SU-DHL-6 (cell line): ENCODE results near the gene SUN1.

ENCODE experiments used
- H2AFZ ChIP-seq: fragments of 200-600 bp; sonication (generic); 2 replicates; pipeline ENCODE4 v1.6.1; 2014; ENCODE audit warnings: low read depth, mild to moderate bottlenecking, moderate library complexity, mixed read lengths, antibody characterized with exemption, low read length; ENCODE audit not compliant: severe bottlenecking
- H3F3A ChIP-seq: fragments of 200-600 bp; shearing (Covaris generic); 2 replicates; pipeline ENCODE4 v1.6.0; 2016; ENCODE audit warnings: antibody characterized with exemption, mild to moderate bottlenecking; ENCODE audit not compliant: insufficient read depth
- H3K27ac ChIP-seq: fragments of 200-600 bp; sonication (generic); 2 replicates; pipeline ENCODE4 v1.5.1; 2016; ENCODE audit warnings: low read depth, mild to moderate bottlenecking, low read length, moderate library complexity, mixed read lengths
- H3K27me3 ChIP-seq: fragments of 200-600 bp; sonication (generic), shearing (Covaris generic); 2 replicates; pipeline ENCODE4 v1.6.0; 2014; ENCODE audit warnings: mild to moderate bottlenecking, low read length
- H3K36me3 ChIP-seq: fragments of 200-600 bp; sonication (generic); 2 replicates; pipeline ENCODE4 v1.6.1; 2014; ENCODE audit warnings: mild to moderate bottlenecking, low read length, mixed read lengths
- H3K4me2 ChIP-seq: fragments of 300-600, 200-600 bp; shearing (Covaris generic), sonication (generic); 2 replicates; pipeline ENCODE4 v1.6.0; 2014; ENCODE audit warnings: low read length, low read depth, mild to moderate bottlenecking; ENCODE audit not compliant: poor library complexity, severe bottlenecking
- H3K4me3 ChIP-seq: fragments of 200-600 bp; sonication (generic); 2 replicates; pipeline ENCODE4 v1.5.1; 2014; ENCODE audit warnings: antibody characterized with exemption, low read length, mild to moderate bottlenecking, mixed read lengths; ENCODE audit not compliant: insufficient read depth, poor library complexity, severe bottlenecking
- H3K79me2 ChIP-seq: fragments of 200-600 bp; sonication (generic); 2 replicates; pipeline ENCODE4 v1.6.1; 2014; ENCODE audit warnings: mild to moderate bottlenecking, low read length, moderate library complexity; ENCODE audit not compliant: insufficient read depth
- H3K9ac ChIP-seq: fragments of 200-600 bp; sonication (generic); 2 replicates; pipeline ENCODE4 v1.7.0; 2014; ENCODE audit warnings: mild to moderate bottlenecking, low read length
- H3K9me2 ChIP-seq: fragments of 200-600 bp; sonication (generic); replicated peaks from 2 replicates; pipeline ENCODE4 v1.6.1; 2014; ENCODE audit warnings: low read length; ENCODE audit not compliant: insufficient read depth
- H3K9me3 ChIP-seq: fragments of 200-600 bp; sonication (generic); 2 replicates; pipeline ENCODE4 v1.6.1; 2014; ENCODE audit warnings: low read length, mixed read lengths; ENCODE audit not compliant: insufficient read depth
- H4K20me1 ChIP-seq: fragments of 200-600 bp; sonication (generic); 2 replicates; pipeline ENCODE4 v1.6.1; 2014; ENCODE audit warnings: low read depth, mild to moderate bottlenecking, antibody characterized with exemption, low read length, moderate library complexity, mixed read lengths
- CTCF ChIP-seq: fragments of 200-600 bp; sonication (generic); IDR thresholded peaks from one replicate; pipeline ENCODE4 v1.5.1; 2017; ENCODE audit warnings: antibody characterized with exemption, mild to moderate bottlenecking, low read length, moderate library complexity; ENCODE audit not compliant: insufficient read depth, poor library complexity, severe bottlenecking
- EZH2phosphoT487 ChIP-seq: fragments of 200-600 bp; sonication (generic), shearing (Covaris generic); conservative IDR thresholded peaks from 2 replicates; pipeline ENCODE4 v1.6.1; 2018; ENCODE audit warnings: mild to moderate bottlenecking, antibody characterized with exemption, low read length, moderate library complexity, mixed read lengths

SUN1 gene

GRCh38 chr7:787332-788240 lies 44.7 kb upstream of the SUN1 start:
- TF ChIP-seq CTCF (no peak), EZH2phosphoT487 (no peak)
- H3K9me3 ChIP-seq, result no peaks in the 10 kb centered on the region
- H3K9me2 ChIP-seq, result no peaks in the 10 kb centered on the region
- no peak overlapping the region for H3K4me2 ChIP-seq
- H3K27me3 ChIP-seq, result no peaks in the 10 kb centered on the region
- H3K9ac ChIP-seq, result no peak overlapping the region
- no peak overlapping the region for H3K4me3 ChIP-seq
- H3F3A ChIP-seq, result peaks cover 4% of the 10 kb centered on the region
- peaks cover 4% of the 10 kb centered on the region; the same call in 1 of the 2 replicates for H3K36me3 ChIP-seq
- H3K79me2 ChIP-seq, result no peaks in the 10 kb centered on the region
- no peaks in the 10 kb centered on the region for H4K20me1 ChIP-seq
- H3K27ac ChIP-seq, result no peak overlapping the region
- no peak overlapping the region for H2AFZ ChIP-seq

GRCh38 chr7:791519-791918 lies 40.8 kb upstream of the SUN1 start:
- no peaks in the 10 kb centered on the region for H3K9me2 ChIP-seq
- H4K20me1 ChIP-seq, result no peaks in the 10 kb centered on the region
- H2AFZ ChIP-seq, result no peak overlapping the region
- H3K27ac ChIP-seq, result no peak overlapping the region
- H3F3A ChIP-seq, result no peaks in the 10 kb centered on the region
- H3K36me3 ChIP-seq, result peaks cover 4% of the 10 kb centered on the region; the same call in 1 of the 2 replicates
- H3K4me2 ChIP-seq, result no peak overlapping the region
- H3K9ac ChIP-seq, result no peak overlapping the region
- TF ChIP-seq EZH2phosphoT487, result no peak
- no peak for TF ChIP-seq CTCF
- H3K9me3 ChIP-seq, result no peaks in the 10 kb centered on the region
- H3K4me3 ChIP-seq, result no peak overlapping the region
- no peaks in the 10 kb centered on the region for H3K27me3 ChIP-seq
- H3K79me2 ChIP-seq, result no peaks in the 10 kb centered on the region

GRCh38 chr7:794207-794606 lies 38.1 kb upstream of the SUN1 start:
- Histone ChIP-seq H3F3A (no peaks in the 10 kb centered on the region), H3K4me2 (no peak overlapping the region), H3K9ac (no peak overlapping the region), H3K9me3 (no peaks in the 10 kb centered on the region), H2AFZ (no peak overlapping the region), H3K27me3 (no peaks in the 10 kb centered on the region), H3K36me3 (no peaks in the 10 kb centered on the region), H3K9me2 (no peaks in the 10 kb centered on the region), H3K4me3 (no peak overlapping the region), H3K27ac (no peak overlapping the region), H4K20me1 (no peaks in the 10 kb centered on the region), H3K79me2 (no peaks in the 10 kb centered on the region)
- no peak for TF ChIP-seq CTCF
- TF ChIP-seq EZH2phosphoT487, result no peak
